Neuronal stem cell (in vitro differentiated cells): Measurements from ENCODE around the gene CYB5A.

Source experiments
- DNase-seq: peaks from one replicate; pipeline ENCODE4 v3.0.0-alpha.2; 2013; ENCODE audit warnings: low spot score
- H2AFZ ChIP-seq: one replicate; pipeline ENCODE4 v1.6.1; 2013; ENCODE audit warnings: mild to moderate bottlenecking, low read length, inconsistent platforms
- H2AK5ac ChIP-seq: 2 replicates; pipeline ENCODE4 v1.6.1; 2013; ENCODE audit warnings: low read depth, mild to moderate bottlenecking, inconsistent platforms, low read length, moderate library complexity, mixed read lengths
- H2BK120ac ChIP-seq: 2 replicates; pipeline ENCODE4 v1.6.1; 2013; ENCODE audit warnings: low read depth, mild to moderate bottlenecking, inconsistent platforms, low read length, moderate library complexity, mixed read lengths
- H2BK12ac ChIP-seq: one replicate; pipeline ENCODE4 v1.6.1; 2013; ENCODE audit warnings: low read length, inconsistent platforms
- H2BK15ac ChIP-seq: 2 replicates; pipeline ENCODE4 v1.6.1; 2013; ENCODE audit warnings: mild to moderate bottlenecking, low read length, inconsistent platforms, mixed read lengths
- H2BK5ac ChIP-seq: one replicate; pipeline ENCODE4 v1.6.1; 2013; ENCODE audit warnings: inconsistent platforms, mild to moderate bottlenecking, low read length, moderate library complexity
- H3K14ac ChIP-seq: one replicate; pipeline ENCODE4 v1.6.1; 2013; ENCODE audit warnings: low read length, inconsistent platforms
- H3K18ac ChIP-seq: 2 replicates; pipeline ENCODE4 v1.6.1; 2013; ENCODE audit warnings: low read length, inconsistent platforms
- H3K23ac ChIP-seq: 2 replicates; pipeline ENCODE4 v1.6.1; 2013; ENCODE audit warnings: low read depth, mild to moderate bottlenecking, mixed read lengths, low read length, inconsistent platforms; ENCODE audit not compliant: poor library complexity
- H3K27ac ChIP-seq: replicated peaks from 3 replicates; pipeline ENCODE4 v1.5.1; 2013; ENCODE audit warnings: low read length, inconsistent platforms
- H3K27me3 ChIP-seq, 3 experiments: 2 replicates each; pipeline ENCODE4 v1.6.1; 2013; ENCODE audit warnings: low read length in 3 of 3, mild to moderate bottlenecking in 2 of 3, inconsistent platforms in 1 of 3, low read depth in 1 of 3, mixed read lengths in 1 of 3, moderate library complexity in 1 of 3; ENCODE audit not compliant: control insufficient read depth in 3 of 3, insufficient read depth in 3 of 3
- H3K36me3 ChIP-seq, 2 donors: replicated peaks in 1 of 2; 2 replicates each; pipeline ENCODE4 v1.6.1; 2013; ENCODE audit warnings: low read length in 2 of 2; ENCODE audit not compliant: control insufficient read depth in 2 of 2, insufficient read depth in 2 of 2
- H3K4ac ChIP-seq: 2 replicates; pipeline ENCODE4 v1.6.1; 2013; ENCODE audit warnings: inconsistent platforms, mild to moderate bottlenecking, low read length, moderate library complexity
- H3K4me1 ChIP-seq, 2 donors: 1 replicate in 1 of 2; 2 replicates in 1 of 2; pipeline ENCODE4 v1.6.1; 2013; ENCODE audit warnings: low read length in 2 of 2, low read depth in 1 of 2; ENCODE audit not compliant: control insufficient read depth in 2 of 2, insufficient read depth in 1 of 2
- H3K4me2 ChIP-seq: one replicate; pipeline ENCODE4 v1.6.1; 2013; ENCODE audit warnings: mild to moderate bottlenecking, low read length, inconsistent platforms; ENCODE audit not compliant: insufficient read depth, poor library complexity, severe bottlenecking
- H3K4me3 ChIP-seq, 2 donors: 2 replicates each; pipeline ENCODE4 v1.5.1; 2013; ENCODE audit warnings: low read length in 2 of 2, mild to moderate bottlenecking in 2 of 2, inconsistent platforms in 1 of 2, moderate library complexity in 1 of 2
- H3K79me1 ChIP-seq: one replicate; pipeline ENCODE4 v1.6.1; 2013; ENCODE audit warnings: low read depth, mild to moderate bottlenecking, inconsistent platforms, low read length, moderate library complexity
- H3K9ac ChIP-seq: one replicate; pipeline ENCODE4 v1.6.1; 2013; ENCODE audit warnings: mild to moderate bottlenecking, low read depth, low read length, inconsistent platforms; ENCODE audit not compliant: poor library complexity
- H3K9me3 ChIP-seq, 2 donors: replicated peaks in 1 of 2; 2 replicates each; pipeline versions ENCODE3 to v1.6.1; 2013; ENCODE audit warnings: low read length in 2 of 2, mild to moderate bottlenecking in 2 of 2, inconsistent platforms in 1 of 2, low read depth in 1 of 2, mixed read lengths in 1 of 2, moderate library complexity in 1 of 2; ENCODE audit not compliant: control insufficient read depth in 2 of 2, insufficient read depth in 1 of 2
- H4K8ac ChIP-seq: one replicate; pipeline ENCODE4 v1.6.1; 2013; ENCODE audit warnings: low read depth, mild to moderate bottlenecking, inconsistent platforms, low read length, moderate library complexity
- H4K91ac ChIP-seq: one replicate; pipeline ENCODE4 v1.6.1; 2013; ENCODE audit warnings: low read length, low read depth, mild to moderate bottlenecking, inconsistent platforms; ENCODE audit not compliant: poor library complexity
- WGBS, 2 donors: extraction: QIAGEN DNeasy Blood & Tissue Kit; methylation state at CpG; one replicate each; pipeline ENCODE4 v1.1.7; 2013; ENCODE audit warnings: missing lambda C conversion rate in 2 of 2, mixed read lengths in 1 of 2; ENCODE audit not compliant: insufficient read length in 2 of 2, insufficient replicate concordance in 1 of 2; ENCODE audit errors: extremely low coverage in 2 of 2; 5-methylcytosine and 5-hydroxymethylcytosine counted together

CYB5A gene

GRCh38 chr18:74277296-74277695, 14.5 kb downstream of the CYB5A start:
- H2BK12ac ChIP-seq = no peak overlapping the region
- H3K9me3 ChIP-seq = no peaks in the 10 kb centered on the region
- no peak overlapping the region for H3K27ac ChIP-seq
- H3K79me1 ChIP-seq = no peaks in the 10 kb centered on the region
- no peak overlapping the region for H3K18ac ChIP-seq
- H3K14ac ChIP-seq = no peak overlapping the region
- H3K4me3 ChIP-seq = no peak overlapping the region
- no peak overlapping the region for H2BK15ac ChIP-seq
- H3K36me3 ChIP-seq = no peaks in the 10 kb centered on the region
- no peak overlapping the region for H2AK5ac ChIP-seq
- H4K91ac ChIP-seq = no peak overlapping the region
- no peak for DNase-seq
- no peak overlapping the region for H2BK120ac ChIP-seq
- no CpG with 5 or more reads among the region's 2 CpGs for WGBS, 2 donors
- H3K4ac ChIP-seq = no peak overlapping the region
- H3K4me1 ChIP-seq = peaks cover 14 to 17% of the 10 kb centered on the region in 2 donors
- H3K23ac ChIP-seq = no peak overlapping the region
- no peak overlapping the region for H3K9ac ChIP-seq
- no peak overlapping the region for H2BK5ac ChIP-seq
- no peak overlapping the region for H4K8ac ChIP-seq
- no peak overlapping the region for H2AFZ ChIP-seq
- no peak overlapping the region for H3K4me2 ChIP-seq
- no peaks in the 10 kb centered on the region for H3K27me3 ChIP-seq

- H3K4ac ChIP-seq = no peak overlapping the region
- H2BK12ac ChIP-seq = no peak overlapping the region
- no peak overlapping the region for H2BK120ac ChIP-seq
- H4K91ac ChIP-seq = no peak overlapping the region
- no peak overlapping the region for H3K9ac ChIP-seq
- H3K4me3 ChIP-seq = no peak overlapping the region
- no peak overlapping the region for H3K23ac ChIP-seq
- H3K18ac ChIP-seq = no peak overlapping the region
- no peak overlapping the region for H2BK5ac ChIP-seq
- peaks cover 9 to 11% of the 10 kb centered on the region in 2 donors for H3K4me1 ChIP-seq
- no peak overlapping the region for H2AFZ ChIP-seq
- DNase-seq = no peak
- H3K14ac ChIP-seq = no peak overlapping the region
- no peak overlapping the region for H4K8ac ChIP-seq
- no peak overlapping the region for H2AK5ac ChIP-seq
- no peak overlapping the region for H3K4me2 ChIP-seq
- no peaks in the 10 kb centered on the region for H3K79me1 ChIP-seq
- no peaks in the 10 kb centered on the region for H3K36me3 ChIP-seq
- no peak overlapping the region for H3K27ac ChIP-seq
- WGBS, 2 donors = no CpG with 5 or more reads among the region's 10 CpGs
- H3K27me3 ChIP-seq = no peaks in the 10 kb centered on the region
- no peak overlapping the region for H2BK15ac ChIP-seq
- H3K9me3 ChIP-seq = no peaks in the 10 kb centered on the region
Observed at GRCh38 chr18:74276609-74277008, 15.2 kb downstream of the CYB5A start.

GRCh38 chr18:74275736-74276135, 16.0 kb downstream of the CYB5A start:
- no peak for DNase-seq
- Histone ChIP-seq H3K36me3 (no peaks in the 10 kb centered on the region), H3K9me3 (no peaks in the 10 kb centered on the region), H2BK5ac (no peak overlapping the region), H2AK5ac (no peak overlapping the region), H3K27me3 (no peaks in the 10 kb centered on the region), H3K79me1 (no peaks in the 10 kb centered on the region), H3K9ac (no peak overlapping the region), H2BK120ac (no peak overlapping the region), H3K4me3 (no peak overlapping the region), H4K8ac (no peak overlapping the region), H2AFZ (no peak overlapping the region), H3K4ac (no peak overlapping the region), H4K91ac (no peak overlapping the region), H2BK12ac (no peak overlapping the region), H3K23ac (no peak overlapping the region), H3K4me2 (no peak overlapping the region), H3K27ac (no peak overlapping the region), H3K18ac (no peak overlapping the region), H3K4me1 (peaks cover under 1 to 2% of the 10 kb centered on the region in 2 donors), H3K14ac (no peak overlapping the region), H2BK15ac (no peak overlapping the region)
- WGBS, 2 donors = no CpG with 5 or more reads among the region's 11 CpGs

GRCh38 chr18:74274700-74275099, 17.1 kb downstream of the CYB5A start:
- H3K36me3 ChIP-seq = no peaks in the 10 kb centered on the region
- H3K14ac ChIP-seq = no peak overlapping the region
- no peak overlapping the region for H2BK12ac ChIP-seq

More at GRCh38 chr18:74274700-74275099, 17.1 kb downstream of the CYB5A start:
- Histone ChIP-seq H4K8ac (no peak overlapping the region), H3K4ac (no peak overlapping the region), H3K27ac (no peak overlapping the region), H3K4me3 (no peak overlapping the region), H4K91ac (no peak overlapping the region), H3K4me2 (no peak overlapping the region), H2BK15ac (no peak overlapping the region), H3K9me3 (no peaks in the 10 kb centered on the region), H3K4me1 (no peaks in the 10 kb centered on the region), H2AK5ac (no peak overlapping the region), H3K23ac (no peak overlapping the region), H2AFZ (no peak overlapping the region), H3K18ac (no peak overlapping the region), H2BK5ac (no peak overlapping the region), H3K9ac (no peak overlapping the region), H3K27me3 (no peaks in the 10 kb centered on the region), H3K79me1 (no peaks in the 10 kb centered on the region), H2BK120ac (no peak overlapping the region)
- WGBS, 2 donors = no CpG with 5 or more reads among the region's 4 CpGs
- no peak for DNase-seq
